HG03575 (cell line): ENCODE results near the gene PTPRJ.

ENCODE experiments used
- ATAC-seq: cut with Tn5 transposase; IDR thresholded peaks from one replicate; pipeline ENCODE4 v1.9.1; 2021; ENCODE audit not compliant: unreplicated experiment, insufficient number of reproducible peaks, low FRiP score; ENCODE audit errors: extremely low read depth

PTPRJ gene

DNA sequence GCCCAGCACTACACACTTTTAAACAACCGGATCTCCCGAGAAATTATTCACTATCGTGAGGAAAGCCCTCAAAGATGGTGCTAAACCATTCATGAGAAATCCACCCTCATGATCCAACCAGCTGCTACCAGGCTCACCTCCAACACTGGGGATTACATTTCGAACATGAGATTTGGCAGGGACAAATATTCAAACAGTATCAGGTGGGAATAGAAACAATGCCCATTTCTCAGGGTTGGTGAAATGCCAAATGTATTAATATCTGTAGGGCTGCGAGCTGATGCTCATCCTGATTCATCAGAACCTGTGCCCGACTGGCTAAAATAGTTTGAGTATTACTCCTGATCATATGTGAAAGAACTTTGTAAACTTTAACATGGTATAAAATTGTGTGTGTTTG lies 15.8 kb upstream of the PTPRJ start:
- no peak for ATAC-seq

DNA sequence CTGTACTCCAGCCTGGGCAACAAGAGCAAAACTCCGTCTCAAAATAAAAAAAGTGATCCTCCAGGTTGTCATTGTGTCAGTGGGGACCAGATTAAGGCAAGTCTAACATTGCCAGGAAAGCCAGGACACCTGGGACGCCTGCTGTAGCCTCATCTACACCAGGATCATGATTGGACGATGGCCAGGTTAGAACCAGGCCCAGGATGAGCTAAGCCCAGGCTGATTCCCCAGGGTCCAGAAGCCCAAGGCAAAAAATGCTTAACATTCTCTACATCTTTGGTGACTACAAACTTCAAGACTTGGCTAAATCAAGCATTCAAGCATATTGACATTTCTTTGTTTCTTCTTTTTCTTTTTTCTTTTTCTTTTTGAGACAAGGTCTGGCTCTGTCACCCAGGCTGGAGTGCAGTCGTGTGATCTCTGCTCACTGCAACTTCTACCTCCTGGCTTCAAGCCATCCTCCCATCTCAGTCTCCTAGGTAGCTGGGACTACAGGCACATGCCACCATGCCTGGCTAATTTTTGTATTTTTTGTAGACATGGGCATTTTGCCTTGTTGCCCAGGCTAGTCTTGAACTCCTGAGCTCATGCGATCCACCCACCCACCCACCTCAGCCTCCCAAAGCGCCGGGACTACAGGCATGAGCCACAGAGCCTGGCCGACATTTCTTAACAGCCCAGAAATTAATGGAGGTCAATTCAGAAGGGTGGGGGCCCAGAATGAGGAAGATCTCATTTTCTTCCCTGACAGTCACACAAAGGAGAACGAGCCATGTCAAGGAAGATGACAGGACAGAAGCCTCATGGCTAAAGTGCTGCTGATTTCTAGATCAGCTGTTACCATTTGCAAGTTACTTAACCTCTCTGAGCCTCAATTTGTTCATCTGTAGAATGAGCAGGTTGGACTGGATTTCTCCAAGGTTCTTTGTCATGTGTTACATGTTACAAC lies 12.5 kb upstream of the PTPRJ start:
- no peak for ATAC-seq

DNA sequence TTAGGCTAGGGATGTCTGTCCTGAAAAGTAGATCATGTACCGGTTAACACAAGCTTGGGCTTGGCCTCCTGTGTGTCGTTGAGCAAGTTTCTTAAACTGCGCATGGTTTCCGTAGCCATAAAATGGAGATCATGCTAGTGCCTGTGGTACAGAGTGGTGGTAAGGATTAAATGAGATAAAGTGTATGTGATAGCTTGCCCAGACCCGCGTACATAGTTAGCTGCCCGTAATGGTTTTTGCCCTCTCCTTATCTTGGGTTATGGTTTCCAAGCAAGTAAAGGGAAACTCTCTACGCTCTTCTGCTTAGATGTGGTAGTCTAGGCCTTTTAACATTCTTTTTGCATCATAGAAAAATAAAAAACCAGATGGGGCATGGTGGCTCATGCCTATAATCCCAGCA lies 11.0 kb upstream of the PTPRJ start:
- no peak for ATAC-seq

DNA sequence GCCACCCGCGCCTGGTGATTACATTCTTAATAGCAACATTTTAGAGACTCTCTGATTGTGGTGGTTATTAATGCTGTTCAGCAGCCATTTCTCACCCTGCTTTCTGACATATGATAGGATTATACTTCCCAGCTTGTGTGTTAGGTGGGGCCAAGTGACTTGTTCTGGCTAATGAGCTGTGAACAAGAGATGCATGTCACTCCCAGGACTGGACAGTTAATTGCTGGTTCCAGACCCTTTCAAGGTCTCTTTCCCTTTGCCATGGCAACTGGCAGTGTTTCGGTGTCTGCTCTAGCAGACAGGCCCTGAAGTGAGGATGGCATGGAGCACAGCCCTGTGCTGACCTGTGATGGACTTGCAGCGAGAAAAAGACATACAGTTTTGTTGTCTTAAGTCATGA lies 8.9 kb upstream of the PTPRJ start:
- ATAC-seq: no peak

DNA sequence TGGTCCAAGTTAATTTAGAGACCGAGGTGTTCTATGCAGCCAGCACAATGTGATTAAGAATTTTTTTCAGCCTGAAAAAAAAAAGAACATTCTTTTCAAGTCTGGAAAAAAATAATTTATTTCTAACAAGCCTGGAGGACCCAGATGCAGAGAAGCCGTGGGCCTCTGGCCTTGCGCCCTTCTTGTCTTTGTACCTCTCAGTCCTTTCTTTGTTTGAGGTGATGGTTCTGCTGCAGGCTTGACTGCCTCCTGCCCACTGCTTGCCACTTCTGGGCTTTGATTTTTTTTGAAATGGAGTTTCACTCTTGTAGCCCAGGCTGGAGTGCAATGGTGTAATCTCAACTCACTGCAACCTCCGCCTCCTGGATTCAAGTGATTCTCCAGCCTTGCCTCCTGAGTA lies 7.2 kb upstream of the PTPRJ start:
- no peak for ATAC-seq

DNA sequence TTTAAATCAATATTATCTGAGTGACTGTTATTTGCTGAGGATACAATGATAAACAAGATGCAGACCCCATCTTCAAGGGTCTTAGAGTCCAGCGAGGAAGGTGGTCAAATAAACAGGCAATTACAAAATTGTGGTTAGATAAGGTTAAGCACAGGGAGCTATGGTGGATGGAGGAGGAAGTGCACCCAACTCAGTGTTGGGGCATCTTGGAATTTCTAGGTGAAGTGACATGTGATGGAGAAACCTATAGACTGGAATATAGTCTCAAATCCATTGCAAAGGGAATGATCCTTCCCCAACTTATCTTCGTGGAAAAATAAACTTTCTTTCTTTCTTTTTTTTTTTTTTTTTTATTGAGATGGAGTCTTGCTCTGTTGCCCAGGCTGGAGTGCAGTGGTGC lies 3.4 kb upstream of the PTPRJ start:
- no peak for ATAC-seq

DNA sequence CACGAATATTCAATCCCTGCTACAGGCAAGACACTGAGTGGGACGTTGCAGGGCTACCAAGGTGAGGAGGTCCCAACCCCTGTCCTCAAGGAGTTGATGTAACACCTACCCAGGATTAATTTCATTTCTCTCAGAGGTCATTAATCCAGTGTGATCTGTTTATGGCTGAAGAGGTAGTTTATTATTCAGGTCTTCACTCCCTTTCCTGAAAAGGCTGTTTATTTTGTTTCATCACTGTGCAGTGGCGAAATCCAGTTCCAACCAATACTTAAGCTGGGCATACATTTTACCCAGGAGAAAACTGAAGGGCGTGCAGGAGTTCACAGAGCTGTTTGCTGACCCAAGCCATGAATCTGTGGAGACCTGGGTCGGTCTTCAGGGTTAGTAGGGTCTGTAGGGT lies 2.7 kb upstream of the PTPRJ start:
- ATAC-seq: no peak

DNA sequence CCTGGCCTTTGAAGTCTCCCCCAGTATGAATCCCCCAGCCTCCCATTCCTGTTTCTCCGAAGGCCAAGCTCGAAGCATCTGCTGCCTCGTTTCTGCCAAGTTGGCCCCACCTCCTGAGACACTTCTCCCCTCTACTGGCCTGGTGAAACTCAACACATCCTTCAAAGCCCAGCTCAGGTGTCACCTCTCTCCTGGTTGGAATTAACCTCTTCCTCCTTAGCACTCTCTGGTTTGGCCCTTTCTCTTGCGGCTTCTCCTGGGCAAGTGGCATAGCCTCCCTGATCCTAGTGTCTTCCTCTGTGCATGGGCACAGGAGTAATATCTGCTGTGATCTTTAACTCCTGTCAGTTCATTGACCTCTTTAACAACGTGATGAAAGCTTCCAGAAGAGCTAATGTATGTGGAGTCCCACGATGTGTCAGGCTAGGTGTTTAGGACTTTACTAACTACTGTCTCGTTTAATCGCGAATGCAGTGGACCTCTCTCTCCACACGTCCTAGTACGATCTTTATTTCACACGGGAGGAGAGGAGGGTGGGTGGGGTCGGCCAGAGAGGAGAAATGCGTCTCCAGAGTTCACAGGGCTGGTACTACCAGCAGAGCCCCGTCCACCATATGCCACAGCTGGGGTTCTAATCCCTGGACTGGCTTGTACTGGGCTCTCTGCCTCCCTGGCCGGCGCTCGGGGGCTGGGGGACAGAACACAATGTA lies 826 bp upstream of the PTPRJ start:
- ATAC-seq: no peak

DNA sequence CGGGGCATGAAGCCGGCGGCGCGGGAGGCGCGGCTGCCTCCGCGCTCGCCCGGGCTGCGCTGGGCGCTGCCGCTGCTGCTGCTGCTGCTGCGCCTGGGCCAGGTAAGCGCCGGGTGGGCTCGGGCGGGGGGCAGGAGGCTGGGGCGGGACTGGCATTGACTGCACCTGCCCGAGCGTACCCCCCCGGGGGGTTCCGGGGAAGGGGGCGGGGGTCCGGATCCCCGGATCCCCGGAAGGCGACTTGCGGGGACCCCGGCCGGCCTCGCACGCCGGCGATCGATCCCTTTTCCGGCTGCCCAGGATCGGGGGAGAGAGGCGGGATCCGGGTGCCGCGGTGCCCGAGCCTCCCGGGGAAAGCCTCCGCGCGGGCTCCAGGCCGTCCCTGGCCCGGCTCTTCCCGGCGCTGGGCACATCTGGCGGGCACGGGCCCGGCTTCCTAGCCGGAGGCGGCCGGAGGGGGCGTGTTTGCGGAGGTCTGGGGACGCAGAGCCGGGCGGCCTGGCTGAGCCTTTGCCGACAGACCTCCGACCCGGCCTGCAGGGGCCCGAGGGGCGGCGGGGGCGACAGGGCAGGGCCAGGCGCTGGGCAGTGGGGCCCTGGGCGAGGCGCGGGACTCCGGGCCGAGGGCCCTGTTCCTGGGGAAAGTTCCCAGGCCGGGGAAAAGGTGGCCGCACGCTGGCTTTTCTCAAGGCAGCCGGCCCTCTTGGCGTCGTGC lies 705 bp downstream of the PTPRJ start:
- no peak for ATAC-seq

DNA sequence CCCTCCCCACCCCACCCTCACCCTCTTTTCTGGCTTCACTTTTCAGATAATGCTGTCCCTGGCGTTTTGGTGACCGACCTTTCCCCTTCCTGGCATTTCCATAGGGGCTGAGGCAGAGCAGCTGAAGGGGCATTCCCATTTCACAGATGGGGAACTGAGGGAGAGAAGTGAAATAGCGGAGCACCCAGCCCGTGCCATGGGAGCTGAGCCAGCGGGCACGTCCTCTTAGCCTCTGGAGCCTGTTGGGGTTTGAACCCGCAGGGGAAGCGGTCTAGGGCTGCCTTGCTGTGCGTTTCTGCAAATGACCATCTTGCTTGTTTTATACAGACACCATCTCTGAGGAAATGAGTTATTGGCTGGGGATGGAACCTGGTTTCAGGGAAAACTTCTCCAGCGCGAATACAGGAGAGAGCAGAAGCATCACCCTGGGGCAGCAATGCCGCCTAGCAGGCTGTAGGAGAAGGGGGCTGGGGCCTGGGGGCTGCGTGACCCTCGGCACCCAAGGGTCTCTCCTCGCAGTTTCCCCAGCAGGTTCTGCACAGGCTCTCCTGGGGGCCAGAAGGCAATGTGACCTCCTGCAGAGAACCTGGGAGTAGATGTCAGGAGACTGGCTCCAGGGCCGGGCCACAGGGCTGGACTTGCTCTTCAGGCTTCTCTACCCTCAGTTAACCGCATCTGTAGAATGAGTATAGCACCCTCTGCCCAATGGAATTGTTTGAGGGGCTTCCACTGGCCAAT lies 1.5 kb downstream of the PTPRJ start:
- ATAC-seq: no peak

DNA sequence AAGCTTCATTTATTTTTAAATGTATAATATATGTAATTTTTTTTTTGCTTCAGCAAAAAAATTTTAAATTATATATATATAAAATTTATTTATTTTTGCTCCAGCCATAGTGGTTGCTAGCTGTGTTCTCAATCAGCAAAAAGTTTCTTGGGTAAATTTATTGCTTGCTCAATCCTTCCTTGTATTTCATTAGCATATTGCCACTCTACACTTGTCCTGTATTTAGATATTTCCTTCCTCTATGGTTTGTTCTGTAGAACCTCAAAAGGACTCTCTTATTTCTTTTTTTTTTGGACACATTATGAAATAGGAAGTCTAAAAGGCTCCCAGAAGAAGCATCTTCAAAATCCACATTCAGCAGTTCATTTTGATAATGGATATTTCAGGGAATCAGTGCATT lies 2.3 kb downstream of the PTPRJ start:
- no peak for ATAC-seq

DNA sequence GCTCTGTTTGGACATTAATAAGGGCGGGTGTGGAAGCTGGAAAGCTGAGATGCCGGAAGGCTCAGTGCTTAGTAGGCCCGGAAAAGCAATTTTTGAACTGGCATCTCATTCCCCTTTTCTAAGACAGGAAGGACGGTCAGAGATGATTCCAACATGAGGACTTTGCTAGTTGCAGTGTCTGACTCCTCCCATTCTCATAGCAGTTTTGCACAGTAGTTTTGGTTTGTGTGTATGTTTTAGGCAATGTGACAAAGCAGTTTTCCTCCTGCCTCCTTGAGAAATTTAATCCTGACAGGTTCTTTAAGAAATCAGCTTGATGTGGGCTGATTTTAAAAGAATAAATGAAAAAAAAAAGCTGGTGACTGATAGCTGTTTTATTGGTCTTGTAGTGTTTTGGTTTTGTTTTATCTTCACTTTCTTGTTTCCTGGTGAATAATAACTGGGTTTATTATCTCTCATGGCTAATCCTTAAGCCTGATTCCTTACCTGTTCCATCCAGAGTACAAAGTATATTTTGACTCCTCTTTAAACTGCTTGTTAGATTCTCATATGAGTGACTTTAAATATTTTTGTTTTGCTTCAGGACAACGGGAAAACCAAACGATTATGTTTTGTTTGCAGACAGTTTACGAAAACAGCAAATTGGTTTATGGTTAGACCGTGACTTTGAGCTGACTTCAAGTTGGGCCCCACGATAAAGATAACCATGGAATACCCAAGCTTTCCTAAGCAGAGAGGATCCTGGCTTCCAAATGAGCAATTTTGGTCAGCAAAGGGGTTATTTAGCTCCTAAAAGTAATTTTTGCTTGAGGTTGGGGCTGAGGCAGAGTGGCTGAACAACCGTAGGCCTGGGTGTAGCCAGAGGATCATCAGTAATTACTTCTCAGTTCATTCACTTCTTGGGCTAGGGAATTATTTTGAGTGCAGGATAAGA lies 3.4 kb downstream of the PTPRJ start:
- ATAC-seq: no peak

DNA sequence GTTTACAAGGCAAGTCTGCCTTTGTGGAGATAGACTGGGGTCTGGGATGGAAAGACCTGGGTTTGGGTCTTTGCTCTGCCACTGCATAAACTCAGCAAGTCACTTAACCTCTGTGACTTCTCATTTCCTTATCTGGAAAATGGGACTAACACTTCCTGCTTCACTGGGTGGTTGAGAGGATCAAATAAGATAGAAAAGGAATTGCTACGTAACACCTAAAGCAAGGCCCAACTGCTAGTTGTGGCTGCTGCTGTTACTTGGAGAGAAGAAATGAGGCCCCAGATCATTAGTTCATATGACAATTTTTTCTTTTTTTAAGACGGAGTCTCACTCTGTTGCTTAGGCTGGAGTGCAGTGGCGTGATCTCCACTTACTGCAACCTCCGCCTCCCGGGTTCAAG lies 5.9 kb downstream of the PTPRJ start:
- ATAC-seq: no peak

DNA sequence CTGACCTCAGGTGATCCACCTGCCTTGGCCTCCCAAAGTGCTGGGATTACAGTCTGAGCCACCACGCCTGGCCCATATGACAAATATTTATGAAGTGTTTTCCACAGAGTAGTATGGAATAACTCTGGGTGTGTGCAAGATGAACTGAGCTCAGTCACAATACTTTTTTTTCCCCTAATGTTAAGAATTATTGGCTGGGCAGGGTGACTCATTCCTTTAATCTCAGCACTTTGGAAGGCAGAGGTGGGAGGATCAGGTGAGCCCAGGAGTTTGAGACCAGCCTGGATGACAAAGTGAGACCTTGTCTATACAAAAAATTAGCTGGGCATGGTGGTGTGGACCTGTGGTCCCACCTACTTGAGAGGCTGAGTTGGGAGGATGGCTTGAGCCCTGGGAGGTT lies 6.4 kb downstream of the PTPRJ start:
- no peak for ATAC-seq

DNA sequence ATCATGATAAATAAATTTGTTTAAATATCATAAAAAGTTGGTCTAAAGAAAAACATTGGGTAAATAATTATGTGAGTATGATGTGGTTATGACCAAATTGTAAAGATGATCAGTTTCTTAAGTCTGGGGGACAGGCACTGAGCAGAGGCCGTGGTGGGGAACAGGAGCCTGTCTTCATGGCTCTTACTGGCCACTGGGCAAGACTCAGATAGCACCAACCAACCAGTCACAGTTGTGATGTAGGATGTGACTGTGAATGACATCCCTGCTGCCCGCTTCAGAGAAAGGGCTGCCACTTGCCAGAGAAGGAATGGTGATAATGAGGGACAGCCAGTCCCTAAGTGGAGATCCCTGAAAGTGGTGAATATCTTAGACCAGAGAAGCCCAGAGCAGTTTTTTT lies 7.0 kb downstream of the PTPRJ start:
- no peak for ATAC-seq

DNA sequence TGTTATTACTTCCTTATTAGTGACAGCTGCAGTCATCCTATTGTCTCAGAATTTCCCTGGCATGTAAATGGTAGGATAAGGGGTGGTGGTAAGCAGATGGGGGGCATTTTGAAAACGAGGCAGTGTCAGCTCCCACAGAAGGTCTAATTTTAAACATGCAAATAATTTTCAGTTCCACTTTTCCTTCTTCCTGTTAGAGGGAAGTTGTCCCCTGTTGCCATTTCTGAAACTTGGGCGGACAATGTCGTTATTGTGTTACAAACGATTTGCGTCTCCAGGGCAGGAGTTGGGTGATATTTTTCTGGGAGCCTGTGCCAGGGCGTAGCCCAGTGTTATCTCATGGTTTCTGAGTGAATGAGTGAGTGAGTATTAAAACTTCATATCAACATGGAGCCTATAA lies 7.4 kb downstream of the PTPRJ start:
- ATAC-seq: no peak

DNA sequence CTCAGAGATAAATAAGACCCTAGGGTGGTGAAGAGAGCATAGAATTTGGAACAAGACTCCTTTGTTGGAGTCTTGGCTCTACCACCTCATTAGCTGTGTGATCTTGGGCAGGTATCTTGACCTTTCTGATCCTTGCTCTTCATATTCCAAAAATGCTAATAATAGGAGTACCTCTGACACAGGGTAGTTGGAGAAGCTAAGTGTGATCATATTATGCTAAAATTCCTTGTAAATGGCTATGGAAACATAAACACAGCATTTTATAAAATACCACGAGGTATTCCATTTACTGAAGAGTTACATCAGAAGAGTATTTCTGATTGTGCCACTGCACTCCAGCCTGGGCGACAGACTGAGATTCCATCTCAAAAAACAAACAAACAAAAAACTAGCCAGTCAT lies 9.4 kb downstream of the PTPRJ start:
- ATAC-seq: no peak

DNA sequence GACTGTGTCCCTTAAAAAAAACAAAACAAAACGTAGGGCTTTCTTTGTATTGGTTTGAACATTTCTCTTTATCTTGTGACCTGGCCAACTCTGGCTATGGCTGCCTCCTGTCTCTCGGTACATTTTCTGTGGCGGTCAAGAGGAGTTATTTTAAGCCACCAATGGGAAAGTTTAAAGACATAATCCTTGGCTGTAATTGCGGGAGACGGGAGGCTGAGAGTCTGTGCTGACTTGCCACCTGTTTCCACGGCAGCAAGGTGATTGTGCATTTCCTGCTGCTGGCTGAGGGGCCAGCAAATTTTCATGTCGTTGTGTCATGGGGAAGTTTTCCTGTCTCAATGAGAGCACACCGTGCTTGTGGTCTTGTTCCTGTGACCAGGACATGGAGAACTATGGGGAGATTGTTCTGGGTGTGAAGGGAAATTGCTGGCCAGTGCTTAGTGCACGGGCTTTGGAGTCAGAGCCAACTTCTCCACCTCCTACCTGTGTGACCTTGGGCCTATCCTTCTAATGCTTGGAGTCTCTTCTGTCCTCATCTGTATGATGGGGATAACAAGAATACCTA lies 11.0 kb downstream of the PTPRJ start:
- ATAC-seq: no peak
